ENCODE data around the gene UCHL3.

Gene UCHL3

GRCh38 chr13:75633285-75633684 lies 83.7 kb downstream of the UCHL3 start:
- DNase-seq: no peak

- no peak for DNase-seq
Measured at GRCh38 chr13:75635101-75635827, 85.7 kb downstream of the UCHL3 start.

GRCh38 chr13:75635828-75636435 lies 86.3 kb downstream of the UCHL3 start, which contains the start of gene LMO7:
Gene LMO7, plus strand, starts transcription at chr13:75636330. Its CDS starts 328 bp downstream, at chr13:75636658.
- DNase-seq: peak; percentile 48

- DNase-seq: peak; percentile 48
Measured at GRCh38 chr13:75636436-75637180, 87.0 kb downstream of the UCHL3 start.

- no peak for DNase-seq
Measured at GRCh38 chr13:75637181-75637750, 87.7 kb downstream of the UCHL3 start.

- DNase-seq: no peak
Measured at GRCh38 chr13:75639454-75639853, 89.9 kb downstream of the UCHL3 start.

- DNase-seq: no peak
Measured at GRCh38 chr13:75641026-75641425, 91.4 kb downstream of the UCHL3 start.

- DNase-seq: no peak
Measured at GRCh38 chr13:75643182-75643581, 93.6 kb downstream of the UCHL3 start.

GRCh38 chr13:75643693-75644092 lies 94.1 kb downstream of the UCHL3 start:
- no peak for DNase-seq

GRCh38 chr13:75645141-75645540 lies 95.5 kb downstream of the UCHL3 start:
- DNase-seq: no peak

GRCh38 chr13:75647126-75647784 lies 97.7 kb downstream of the UCHL3 start:
- DNase-seq: no peak

- no peak for DNase-seq
Measured at GRCh38 chr13:75648446-75648845, 98.9 kb downstream of the UCHL3 start.

GRCh38 chr13:75651013-75651412 lies 101.4 kb downstream of the UCHL3 start:
- no peak for DNase-seq

GRCh38 chr13:75652726-75653125 lies 103.1 kb downstream of the UCHL3 start:
- DNase-seq: no peak

Measured in MV-4-11 (cell line).